Activated naive CD8-positive, alpha-beta T cell treated with anti-CD3 and anti-CD28 coated beads, Interleukin-2, amount 50 U/mL, for 16 hours (primary cell): ENCODE data around the gene PTPRD.

Experiments
- DNase-seq: peaks from one replicate; pipeline ENCODE4 v3.0.0-alpha.2; 2020; ENCODE audit warnings: low read depth, low spot score

The PTPRD gene

DNA sequence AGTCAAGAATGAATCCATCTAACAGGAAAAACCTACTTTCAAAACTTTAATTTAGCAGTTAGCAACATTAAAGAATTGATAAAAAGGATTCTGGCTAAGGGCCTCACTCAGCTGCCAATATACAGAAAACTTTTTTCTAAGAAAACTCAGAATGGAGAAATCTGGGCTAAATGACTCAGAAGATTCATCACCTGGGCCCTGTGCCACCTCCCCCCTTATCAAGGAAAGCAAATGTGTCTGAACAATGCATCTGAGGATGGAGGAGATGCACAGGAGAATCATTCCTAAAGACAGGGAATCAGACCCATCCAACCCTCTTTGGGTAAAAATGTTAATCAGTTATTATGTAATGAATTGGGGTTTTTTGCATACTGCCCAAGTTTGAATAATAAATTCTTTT lies 2221.2 kb downstream of the PTPRD start:
- no peak for DNase-seq

DNA sequence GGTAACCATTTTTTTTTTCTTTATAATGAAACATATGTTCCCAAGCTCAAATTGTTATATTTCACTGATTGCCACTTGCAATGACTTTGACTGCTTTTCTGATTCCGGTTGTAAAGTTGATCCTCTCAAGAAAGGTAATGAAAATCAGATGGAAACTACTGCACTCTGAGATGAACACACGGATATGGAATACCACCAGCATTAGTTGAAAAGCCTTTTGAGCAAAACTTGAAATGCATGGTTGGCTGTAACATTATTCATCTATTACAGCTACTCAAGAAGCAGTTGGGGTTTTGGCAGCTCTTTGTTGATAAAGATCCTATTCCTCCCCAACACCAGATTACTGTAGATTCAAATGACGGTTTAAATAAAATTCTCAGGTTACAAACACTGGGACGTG lies 2221.7 kb downstream of the PTPRD start:
- no peak for DNase-seq

DNA sequence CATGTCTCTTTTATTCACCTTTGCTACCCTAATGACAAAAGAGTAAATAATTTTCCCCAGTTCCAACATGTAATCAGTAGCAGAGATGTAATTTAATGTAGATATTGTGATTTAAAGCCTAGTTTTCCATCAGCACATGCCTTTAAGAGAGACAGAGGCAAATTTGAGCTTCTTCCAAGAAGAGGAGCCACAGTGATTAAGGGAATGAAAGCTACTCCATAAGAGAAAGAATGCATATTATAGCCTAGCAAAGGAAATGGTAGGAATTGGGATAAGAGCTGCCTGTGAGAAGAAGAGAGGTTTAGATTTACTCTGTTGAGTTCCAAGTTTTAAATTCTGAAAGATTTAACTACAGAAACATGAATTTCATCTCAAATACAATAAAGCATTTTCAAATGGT lies 2222.2 kb downstream of the PTPRD start:
- no peak for DNase-seq

DNA sequence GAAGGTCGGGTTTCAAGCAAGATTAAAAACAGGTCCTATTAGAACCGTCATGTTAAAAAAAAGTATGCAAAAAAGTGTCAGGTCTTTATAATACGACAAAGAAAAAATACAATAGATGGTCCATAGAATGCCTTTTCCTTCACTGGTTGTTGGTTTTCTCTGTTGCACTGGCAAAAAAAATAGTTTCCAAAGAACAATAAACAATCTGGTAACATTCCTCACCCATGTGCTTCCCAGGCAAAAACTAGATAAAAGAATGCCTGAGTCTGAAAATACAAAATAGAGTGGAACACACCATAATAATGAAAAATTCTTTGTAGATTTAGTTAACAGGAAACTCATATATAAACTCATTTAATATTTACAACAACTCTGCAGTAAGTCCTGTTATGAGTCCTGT lies 2223.3 kb downstream of the PTPRD start:
- no peak for DNase-seq

DNA sequence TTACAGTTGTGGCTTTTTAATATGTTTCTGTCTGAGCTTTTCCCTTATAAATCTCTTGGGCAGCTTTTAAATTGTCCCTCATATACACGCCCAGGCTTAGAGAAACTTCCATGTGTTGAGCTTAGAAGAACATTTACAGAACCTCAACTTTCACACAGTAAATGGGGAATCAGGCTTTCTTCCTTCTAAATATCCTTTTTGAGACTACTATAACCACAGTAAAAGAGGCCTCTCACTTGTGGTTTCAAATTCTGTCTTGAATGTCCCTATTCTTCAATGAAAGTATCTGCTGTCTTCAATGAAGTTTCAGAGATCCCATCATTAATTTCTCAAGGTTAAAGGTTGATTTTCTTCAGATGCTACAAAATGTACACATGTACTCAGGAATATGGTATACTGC lies 2224.7 kb downstream of the PTPRD start:
- DNase-seq: no peak

DNA sequence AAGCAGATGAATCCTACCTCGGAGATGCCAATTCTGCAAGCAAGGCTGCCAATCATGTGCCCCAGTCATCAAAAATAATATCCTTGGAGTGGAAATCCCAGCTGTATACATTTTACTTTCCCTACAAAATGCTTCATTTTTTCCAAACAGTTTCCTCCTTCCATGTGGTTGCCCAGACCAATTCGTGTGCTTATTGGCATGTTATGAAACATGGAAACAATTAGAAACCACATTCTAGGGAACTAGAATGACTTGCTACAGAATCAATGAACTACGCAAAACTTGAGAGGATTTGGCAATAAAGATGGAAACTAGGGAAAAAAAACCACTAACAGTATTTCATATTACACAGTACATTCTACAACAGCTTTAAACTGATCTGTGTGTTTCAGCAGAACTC lies 2228.7 kb downstream of the PTPRD start:
- no peak for DNase-seq

DNA sequence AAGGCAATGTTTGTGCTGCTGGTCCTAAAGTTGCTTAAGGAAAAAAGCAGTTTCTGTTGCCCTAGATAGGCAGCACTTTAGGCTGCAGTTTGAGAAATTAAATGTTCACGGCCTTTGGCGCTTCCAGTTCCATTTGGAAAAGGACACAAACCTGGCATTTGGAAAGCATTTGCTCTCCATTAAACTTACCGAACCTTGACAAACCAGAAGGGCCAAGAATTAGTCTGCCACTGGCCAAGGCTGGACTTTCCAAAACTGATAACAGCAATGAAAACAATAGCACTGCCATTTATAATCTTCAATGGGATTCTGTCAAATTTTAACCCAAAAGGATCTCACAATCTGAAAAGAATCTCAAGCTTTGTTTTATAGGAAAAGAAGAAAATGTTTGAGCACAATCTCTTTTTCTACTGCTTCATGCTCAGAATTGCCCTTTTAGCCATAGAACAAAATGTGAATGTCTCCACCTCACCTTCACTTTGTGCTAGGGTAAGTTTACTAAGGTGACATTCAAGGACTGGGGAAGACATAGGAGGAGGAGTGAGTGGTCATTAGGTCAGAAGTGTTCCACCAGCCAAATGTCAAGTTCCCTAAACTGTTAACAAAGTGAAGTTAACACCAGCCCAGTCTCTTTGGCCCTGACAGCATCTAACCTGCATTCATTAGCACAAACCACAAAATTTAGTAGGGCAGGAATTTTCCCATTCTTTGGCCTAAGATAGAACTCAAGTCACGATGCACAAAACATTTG lies 2229.8 kb downstream of the PTPRD start:
- no peak for DNase-seq

DNA sequence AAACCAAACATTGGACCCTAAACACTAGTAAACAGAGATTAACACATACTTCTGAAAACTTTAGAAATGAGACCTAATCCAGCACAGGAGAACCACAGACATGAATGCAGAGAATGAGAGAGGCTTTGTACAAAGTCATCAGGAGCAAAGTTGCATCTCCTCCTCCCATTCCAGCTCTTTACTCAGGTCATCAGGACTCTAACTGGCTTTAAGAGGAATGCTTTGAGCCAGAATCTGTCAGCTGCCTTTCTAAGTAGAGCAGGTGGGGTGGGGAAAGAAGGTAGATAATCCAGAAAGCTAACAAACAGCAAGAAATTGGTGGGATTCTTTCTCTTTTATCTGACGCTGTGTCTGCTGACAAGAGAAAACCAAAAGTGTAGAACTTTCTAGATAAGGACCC lies 2230.5 kb downstream of the PTPRD start:
- no peak for DNase-seq

DNA sequence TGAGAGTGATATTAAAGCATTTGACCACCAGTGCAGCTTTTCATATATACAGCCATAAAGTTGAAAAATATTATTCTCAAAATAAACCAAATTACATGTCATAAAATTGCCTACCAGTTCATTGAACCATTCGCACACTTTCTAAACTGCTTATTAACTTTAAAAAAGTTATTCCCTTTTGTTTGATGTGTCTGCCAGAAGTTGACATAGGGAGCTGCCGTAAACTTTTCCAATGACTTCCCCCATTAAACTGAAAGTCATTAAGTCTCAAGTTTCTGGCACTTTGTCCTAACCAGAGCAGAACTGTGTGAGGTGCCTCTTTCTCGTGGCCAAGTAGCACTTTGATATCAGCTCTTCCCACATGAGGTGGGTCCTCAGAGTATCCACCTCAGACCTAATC lies 2231.2 kb downstream of the PTPRD start:
- DNase-seq: no peak

DNA sequence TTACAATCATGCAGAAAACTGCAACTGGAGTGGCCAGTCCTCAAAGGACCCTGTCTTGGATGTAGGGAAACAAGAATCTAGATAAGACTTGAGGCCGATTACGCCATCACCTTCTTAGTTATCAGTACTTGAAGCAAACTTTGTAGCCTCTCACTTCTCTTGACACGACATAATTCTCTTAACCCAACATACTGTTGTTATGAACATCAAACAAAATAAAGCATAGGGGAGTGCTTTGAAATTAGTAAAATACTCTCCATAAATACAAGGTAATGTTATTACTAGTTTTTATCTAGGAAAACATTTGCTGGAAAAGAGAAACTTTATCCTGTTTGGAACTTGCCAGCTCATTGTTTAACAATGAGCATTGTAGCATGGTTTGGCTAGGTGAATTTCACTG lies 2238.3 kb downstream of the PTPRD start:
- DNase-seq: no peak

DNA sequence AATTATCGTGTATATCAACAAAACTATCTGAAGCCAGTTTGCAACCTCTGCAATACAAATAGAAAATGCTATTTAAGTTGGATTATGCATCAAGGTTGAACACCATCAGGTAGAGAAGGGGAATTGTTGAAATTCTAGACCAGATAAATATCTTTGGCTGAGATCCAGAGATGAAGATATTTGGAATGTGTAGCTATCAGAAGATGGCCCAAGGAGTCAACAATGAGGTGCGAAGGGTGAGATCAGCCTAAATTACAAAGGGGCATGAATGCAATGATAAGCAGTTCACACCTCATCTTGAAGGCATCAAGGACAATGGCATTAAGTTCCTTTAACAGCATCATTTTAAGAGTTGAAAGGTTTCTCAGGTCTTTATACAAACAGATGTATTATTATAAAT lies 2241.1 kb downstream of the PTPRD start:
- DNase-seq: no peak

DNA sequence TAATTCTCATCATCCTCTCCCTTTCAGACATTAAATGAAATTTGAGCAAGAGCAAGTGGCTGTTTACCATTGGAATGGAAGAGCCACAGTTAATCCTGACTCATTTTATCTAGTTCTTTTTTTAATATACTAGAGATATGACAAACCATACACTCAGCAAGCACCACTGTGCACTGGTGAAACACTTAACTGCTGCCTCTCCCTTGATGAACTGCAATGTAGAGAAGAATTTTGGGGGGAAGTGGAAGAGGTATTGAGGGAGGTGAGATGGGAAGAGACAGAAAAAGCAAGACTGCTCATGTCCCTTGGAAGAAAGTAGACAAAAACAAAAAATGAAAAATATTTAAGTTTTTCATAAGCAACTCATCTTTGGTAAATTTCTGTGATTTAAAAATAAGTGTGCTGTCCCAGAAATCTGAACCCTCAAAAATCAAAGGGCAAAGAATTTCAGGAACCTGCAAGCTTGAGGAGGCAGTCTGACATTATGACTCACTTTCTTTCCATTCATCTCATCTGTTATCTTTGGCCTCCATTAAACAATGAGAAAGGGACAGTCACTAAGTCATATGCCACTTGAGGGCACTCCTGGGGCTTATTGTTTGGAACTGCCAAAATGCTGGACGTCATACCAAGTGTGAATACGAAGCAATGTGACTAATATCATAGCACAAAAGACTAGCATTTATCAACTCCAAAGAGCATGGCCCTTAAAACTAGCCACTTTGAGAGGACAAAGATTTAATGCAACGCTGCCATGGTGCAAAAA lies 2246.5 kb downstream of the PTPRD start:
- no peak for DNase-seq

DNA sequence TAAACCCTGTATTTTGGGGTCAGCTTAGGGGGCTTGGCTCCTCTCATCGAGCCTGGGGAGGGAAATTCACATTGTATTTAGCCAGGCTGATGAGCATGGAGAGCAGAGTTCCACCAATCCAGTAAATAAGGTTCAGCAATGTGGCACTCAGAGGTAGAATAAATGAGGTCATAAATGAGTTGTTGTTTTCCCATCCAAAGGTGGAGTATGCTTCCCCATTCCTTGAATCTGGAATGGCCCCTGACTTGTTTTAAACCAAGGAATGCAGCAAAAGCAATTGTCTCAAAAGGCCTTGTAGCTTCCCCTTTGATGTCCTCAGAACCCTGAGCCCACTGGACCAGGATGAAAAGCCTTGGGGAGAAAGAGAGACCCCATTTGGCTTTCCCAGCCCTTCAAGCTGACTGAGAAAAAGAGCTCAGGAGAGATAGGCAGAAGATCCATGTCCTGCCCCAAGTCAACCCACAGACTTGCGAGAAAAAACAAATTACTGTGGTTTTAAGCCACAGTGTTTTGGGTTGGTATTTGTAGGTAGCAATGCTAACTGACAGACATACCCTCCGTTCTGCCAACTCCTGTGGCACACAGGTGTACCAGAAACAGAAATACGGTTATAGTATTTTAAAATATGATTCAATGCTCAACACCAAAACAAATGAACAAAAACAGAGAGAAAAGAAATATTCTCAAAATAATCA lies 2247.2 kb downstream of the PTPRD start:
- DNase-seq: no peak

DNA sequence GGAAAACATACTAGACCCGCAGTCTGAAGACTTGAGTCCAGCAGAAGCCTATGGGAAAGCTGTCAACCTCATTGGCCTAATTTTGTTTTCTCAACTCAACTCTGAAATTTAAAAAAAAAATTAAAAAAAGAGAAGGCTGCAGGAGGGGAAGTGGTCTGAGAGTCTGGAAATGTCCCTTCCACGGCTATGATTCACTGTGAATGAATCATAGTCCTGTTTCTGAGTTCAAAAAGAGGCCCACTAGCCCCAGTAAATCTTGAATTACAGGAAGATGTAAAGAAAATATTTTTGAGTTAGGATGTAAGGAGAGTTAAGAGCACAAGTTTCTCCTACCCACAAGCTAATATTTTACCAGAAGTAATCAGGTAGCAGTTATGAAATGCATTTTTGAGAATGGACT lies 2247.8 kb downstream of the PTPRD start:
- DNase-seq: no peak

DNA sequence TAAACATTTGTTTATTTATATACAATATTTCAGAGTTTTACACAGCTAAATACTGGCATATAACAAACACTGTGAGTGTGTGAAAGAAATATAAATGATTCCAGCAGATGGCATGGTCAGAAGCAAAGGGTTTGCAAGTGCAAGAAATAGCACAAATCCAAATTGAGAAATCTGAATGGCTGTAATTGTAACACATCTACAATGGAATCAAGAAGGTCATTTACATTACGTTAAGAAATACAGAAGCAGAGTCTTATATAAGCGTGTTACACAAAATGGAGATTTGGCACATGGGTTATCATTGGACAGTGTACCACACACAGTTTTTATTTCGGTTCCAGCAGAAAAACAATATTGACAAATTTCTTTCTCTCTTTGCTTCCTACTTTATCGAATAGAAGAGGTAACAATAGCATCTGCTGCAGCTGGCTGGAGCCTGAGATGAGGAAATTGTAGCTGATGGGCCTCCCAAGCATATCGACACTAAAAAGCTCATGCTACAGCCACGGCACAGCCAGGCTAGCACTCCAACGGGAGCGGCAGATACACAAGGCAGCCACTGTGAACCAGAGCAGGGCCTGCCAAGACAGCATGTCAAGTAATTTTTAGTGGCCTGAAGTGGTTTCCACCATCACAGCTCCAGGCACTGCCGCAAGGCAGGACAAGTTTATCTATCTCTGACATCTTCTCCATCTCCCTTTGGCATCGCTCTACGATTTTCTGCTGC lies 2248.6 kb downstream of the PTPRD start:
- no peak for DNase-seq

DNA sequence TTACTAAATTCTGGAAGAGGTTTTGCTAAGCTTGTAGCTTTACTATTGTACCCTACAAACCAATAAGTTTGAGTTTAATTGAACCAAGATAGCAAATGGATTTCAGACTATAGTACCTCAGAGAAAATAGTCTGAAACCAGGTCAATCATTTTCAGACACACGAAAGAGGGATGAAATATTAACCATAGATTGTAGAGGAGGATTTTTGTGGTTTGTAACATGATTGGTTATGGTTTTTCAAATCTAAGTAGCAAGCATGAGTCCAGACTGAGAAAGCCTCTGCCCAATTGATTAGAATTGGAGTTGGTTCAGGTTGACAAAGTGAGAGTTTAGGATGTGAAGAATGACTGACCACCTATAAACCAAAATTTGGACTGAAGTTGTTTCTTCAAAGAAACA lies 2250.6 kb downstream of the PTPRD start:
- no peak for DNase-seq

DNA sequence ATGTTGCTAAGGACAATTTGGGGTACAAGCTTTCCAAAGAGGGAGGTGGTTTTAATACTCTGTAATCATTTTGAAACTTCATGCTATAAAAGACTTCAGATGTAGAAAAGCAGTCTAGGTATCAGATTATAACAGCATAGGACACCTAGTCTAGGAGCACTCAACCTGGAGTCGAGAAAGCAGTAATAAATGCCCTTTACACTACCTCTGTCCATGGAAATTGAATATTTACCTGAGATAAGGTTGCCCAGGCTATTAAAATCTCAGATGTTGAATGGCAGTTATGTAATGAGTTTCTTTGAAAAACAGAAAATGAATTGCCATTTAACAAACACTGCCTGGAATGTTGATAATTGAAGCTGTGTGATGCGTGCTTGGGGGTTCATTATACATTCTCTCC lies 2251.4 kb downstream of the PTPRD start:
- no peak for DNase-seq

DNA sequence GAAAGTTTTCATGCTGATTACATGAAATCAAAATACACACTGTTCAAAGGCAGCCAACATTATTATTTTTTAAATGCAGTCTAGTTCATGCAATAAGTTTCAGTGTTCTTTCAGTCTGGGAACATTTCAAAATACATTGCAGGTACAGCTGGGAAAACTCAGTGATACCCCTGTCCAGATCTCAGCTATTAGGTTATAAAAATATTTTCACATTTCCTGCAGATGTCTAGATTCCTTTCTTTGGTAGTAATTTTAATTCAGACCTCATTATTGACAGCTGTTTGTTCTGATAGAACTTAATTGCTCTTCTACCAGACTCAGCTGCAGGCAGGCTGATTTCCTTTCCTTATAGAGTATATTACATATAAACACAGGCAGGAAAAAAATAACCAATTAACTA lies 2256.4 kb downstream of the PTPRD start:
- DNase-seq: no peak

DNA sequence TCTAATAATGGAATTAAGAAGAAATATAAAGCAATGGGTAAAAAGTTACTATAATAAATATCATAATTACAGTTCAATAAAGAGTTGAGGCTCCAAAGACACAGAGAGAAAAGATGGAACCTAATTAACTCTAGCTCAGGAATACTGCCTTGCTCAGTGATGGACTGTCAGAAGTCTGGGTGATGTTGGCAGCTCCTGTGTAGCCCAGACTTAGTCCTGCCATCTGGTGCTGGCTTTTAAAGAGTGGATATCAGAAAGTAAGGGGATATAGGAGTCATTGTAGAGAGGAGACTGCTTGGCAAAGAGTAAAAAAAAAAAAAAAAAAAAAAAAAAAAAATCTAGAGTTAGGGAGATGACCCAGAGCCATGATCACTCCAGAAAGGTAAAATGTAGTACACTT lies 2261.4 kb downstream of the PTPRD start:
- no peak for DNase-seq

DNA sequence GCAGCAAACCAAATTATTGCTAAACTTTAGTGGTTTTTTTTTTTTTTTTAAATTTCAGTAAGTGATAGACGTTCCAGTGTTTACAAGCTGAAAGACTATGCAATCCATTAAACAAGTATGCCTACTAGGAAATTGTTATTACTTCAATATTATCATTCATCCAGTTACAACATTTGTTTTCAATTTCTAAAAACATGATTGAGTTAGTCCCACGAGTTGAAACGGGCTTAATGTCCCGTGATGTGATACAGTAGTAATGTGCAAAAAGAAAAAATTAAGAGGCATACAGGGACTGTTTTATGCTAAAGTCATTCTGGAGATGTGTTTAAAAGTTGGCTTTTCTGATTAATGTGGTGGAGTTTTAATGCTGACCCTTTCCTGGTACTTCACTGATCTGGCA lies 2262.9 kb downstream of the PTPRD start:
- DNase-seq: no peak

DNA sequence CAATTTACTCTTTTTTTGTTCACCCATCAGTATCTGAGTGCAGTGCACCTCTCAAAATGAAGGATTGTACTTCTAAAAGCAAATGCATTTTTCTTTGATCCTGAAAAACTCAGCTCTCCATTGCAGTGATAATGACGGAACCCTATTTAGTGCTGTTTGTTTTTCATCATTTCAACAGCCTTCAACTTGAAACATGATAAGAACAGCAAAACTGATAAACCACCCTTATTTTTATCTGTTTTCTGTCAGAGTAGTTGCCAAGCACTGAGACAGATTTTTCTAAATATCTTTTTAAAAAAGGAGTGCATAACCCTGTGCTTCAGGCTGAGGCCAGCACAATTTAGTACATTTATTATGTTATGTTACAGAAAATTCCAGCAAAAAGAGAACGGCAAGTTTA lies 2263.4 kb downstream of the PTPRD start:
- DNase-seq: no peak

DNA sequence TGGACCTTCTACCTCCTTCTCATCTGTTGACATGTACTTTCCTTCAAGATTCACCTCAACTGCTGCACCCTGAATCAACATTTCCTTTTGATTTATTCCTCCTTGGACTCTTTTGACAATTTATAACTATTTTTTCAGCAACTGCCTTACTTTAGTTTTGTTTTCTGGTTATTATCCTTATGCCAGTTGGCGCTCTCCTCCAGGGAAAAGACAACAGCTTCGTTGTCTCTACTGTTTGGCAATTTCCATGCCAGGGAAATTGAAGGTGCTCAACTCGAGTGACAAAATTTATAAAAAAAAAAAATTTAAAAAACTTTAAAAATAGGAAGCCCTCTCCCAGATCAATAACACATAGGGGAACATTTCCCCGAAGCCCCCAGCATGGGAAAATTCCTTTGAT lies 2264.0 kb downstream of the PTPRD start:
- DNase-seq: no peak
